HG02852 (cell line): Measurements from ENCODE around the gene ZCCHC3.
"Not testable (repeated sequence)": the region's sequence is repeated elsewhere in the genome, so short reads cannot be mapped to it uniquely, and the experiment has no call there.

Experiments used
- ATAC-seq: cut with Tn5 transposase; IDR thresholded peaks from one replicate; pipeline ENCODE4 v1.9.1; 2021; ENCODE audit warnings: mild to moderate bottlenecking, moderate library complexity; ENCODE audit not compliant: unreplicated experiment

Gene ZCCHC3

DNA sequence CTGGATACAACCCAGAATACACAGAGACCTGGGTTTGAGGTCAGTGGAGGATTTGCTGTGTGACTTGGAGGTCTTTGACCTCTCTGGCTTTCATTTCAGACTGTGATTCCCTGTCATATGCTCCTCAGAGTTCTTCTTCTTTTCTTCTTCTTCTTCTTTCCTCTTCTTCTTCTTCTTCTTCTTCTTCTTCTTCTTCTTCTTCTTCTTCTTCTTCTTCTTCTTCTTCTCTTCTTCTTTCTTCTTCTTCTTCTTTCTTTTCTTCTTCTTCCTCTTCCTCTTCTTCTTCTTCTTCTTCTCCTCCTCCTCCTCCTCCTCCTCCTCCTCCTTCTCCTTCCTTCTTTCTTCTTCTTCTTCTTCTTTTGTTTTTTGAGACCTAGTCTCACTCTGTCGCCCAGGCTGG is 38.7 kb downstream of the ZCCHC3 start:
- ATAC-seq: not testable (repeated sequence)

DNA sequence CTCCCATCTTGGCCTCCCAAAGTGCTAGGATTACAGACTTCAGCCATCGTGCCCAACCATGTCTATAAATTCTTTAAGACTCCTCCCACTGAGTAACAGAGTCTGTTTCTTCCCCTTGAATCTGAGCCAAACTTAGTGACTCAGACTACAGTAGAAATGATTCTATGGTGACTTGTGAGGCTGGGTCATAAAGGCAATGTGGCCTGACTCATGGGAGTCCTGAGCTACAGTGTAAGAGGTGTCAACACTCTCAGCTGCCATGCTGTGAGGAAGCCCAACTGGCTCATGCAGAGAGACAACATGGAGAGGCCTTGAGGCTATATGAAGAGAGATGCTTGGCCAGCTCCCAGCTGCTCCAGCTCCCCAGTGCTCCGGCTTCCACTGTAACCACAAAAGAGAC is 44.3 kb downstream of the ZCCHC3 start:
- ATAC-seq: no peak

DNA sequence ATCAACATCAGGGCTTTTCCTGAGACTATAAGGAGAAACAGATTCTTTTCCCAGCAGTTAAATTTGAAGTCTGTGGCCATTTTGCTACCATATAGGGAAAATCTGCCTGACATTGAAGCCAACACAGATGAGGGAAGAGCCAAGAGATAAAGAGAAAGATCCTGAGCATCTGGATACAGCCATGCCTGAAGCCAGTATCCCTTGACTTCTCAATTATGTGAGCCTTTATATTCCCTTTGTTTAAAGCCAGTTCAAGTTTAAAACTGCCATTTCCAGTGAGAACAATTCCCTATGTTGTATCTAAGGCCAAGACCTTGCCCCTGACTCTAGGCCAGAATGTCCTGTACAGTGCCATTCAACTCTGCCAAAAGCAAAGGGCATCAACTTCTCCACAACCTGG is 45.7 kb downstream of the ZCCHC3 start:
- ATAC-seq: no peak

DNA sequence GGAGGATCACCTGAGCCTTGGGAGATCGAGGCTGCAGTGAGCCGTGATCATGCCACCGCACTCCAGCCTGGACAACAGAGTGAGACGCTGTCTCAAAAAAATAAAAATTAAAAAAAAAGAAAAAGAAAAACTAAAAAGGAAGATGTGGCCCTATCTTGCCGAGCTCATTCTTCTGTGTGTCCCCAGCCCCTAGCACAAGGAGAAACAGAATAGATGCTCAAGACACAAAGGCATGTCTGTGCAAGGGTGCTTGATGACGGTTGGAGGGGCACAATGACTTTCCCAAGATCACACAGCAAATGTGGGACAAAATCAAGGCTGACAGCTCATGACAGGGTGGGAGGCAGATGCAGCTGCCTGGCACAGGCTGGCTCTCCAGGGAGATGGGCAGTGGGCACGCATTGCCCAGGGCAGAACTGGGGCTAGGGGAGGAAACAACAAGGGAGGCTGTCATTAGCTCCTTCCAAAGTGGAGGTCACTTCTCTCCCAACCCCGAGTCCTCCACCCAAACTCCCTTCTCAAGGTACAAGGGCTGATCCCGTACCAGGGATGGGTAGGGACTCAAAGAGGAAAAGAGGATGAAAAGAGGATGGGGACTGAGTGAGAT is 48.8 kb downstream of the ZCCHC3 start:
- ATAC-seq: no peak

DNA sequence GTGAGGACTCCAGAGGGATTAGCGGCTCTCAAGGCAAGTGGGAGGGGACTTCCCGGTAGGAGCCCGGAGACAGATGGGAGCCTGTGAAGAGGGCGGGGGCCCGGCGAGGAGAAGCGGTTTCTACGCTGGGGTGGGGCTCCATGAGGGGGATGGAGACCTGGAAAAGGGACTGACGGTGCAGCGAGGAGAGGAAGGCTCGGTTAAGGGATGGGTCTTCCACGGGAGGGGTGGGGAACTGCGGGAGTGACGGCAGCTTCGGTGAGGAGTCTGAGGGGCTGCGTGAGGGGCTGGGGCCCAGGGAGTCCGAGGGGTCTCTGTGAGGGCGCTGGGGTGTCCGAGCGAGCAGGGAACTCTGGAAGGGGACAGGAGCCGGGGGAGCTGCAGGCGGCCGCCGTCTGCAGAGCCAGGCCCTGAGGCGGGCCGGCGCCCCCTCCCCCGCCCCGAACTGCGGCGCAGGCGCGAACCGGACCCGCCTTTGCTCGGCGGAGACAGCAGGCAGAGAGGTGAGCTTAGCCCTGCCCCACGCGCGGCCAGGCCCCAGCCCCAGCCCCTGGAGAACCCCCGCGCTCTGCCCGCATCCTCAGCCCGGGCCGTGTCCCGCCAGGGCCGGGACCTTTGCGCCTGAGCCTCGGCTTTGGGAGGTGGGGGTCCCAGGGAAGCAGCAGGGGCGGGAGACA is 49.4 kb downstream of the ZCCHC3 start, which contains the start of gene NRSN2:
NRSN2 (plus strand) TSS at position 472 of the 677 bp plus-strand sequence. CDS start 2,533 bp downstream, outside the sequence.
- peak; percentile 34 for ATAC-seq

DNA sequence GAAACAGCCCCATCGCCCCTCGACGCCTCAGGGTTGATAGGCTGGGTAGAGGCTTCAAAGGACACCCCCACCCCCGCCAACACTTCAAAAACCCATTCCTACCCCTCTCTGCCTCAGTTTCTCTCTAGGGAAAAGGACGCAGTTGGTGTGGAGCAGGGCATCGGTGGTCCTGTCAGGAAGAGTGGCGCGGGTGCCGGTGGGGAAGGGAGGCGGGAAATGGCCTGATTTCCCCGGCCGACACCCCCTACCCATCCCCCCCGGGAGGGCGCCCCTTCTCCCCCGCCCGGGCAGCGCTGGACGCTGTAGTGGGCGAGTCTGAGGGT is 49.9 kb downstream of the ZCCHC3 start:
- ATAC-seq: peak; percentile 3

DNA sequence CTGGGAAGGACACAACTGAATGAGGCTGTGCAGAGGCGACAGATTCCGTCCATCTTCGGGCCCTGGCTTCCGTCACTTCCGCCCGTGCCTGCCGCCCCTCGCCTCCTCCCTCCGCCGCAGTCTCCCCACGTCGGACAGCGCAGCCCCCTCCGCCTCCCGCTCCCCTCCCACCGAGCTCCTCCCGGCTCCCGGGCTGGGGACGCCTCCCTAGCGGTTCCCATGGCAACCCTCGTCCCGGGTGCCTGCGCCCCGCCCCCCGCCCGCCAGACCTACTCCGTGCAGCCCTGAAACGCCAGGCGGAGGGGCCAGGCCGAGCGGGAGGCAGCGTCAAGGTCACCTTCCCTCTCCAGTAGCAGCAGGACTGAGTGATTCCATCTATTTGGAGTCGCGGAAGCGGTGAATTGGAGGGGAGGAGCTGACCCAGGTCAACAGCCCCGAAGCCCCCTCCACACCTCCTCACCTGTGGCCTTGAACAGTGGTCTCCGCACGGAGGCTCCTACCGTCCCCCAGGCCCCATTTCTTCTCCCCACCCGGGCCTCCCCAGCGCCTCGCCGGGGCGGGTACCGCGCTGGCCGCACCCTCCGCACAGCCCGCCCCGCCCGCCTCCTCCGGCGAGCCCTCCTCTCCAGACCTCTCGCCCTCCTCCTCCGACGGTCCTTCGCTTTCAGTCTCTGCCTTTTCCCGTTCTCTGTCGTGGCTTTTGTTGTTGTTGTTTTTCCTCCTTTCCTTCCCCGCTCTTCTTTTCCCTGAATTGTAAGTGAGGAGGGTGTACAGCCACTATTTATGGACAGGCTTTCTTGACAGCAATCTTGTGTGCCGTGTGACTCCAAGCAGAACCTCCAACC is 50.5 kb downstream of the ZCCHC3 start:
- peak; percentile 79 for ATAC-seq

DNA sequence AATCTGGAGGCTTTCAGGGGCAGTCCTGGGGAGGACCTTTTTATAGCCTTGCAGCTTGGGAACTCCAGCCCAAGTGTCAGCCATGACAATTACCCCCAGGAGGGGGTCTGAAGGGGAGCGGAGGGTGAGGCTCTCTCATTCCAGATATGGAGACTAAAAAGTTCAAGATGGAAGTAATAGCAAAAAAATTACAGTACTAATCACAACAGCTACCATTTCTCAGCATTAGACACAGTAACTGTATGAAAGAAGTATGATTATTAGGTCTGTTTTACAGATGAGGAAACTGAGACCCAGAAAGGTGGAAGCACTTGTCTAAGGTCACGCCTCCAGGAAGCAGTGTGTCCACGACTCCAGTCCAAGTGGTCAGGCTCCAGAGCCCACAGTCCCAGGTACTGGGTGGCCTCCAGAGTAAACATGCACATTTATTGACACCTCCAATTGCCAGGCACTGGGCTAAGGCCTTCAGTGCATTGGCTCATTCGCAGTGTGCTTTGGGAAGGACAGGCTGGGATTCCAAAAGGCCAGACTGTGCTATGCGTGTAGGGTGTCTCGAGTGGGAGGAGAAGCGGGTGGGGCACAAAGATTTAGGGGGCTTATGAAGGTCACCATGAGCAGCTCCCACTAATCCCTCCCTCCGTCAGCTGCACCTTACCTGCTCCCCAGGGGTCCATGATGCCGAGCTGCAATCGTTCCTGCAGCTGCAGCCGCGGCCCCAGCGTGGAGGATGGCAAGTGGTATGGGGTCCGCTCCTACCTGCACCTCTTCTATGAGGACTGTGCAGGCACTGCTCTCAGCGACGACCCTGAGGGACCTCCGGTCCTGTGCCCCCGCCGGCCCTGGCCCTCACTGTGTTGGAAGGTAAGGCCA is 51.8 kb downstream of the ZCCHC3 start:
- ATAC-seq: no peak
